Choroid plexus epithelial cell (primary cell): ENCODE measurements around the gene NME4.

Source experiments
- DNase-seq: peaks from one replicate; pipeline ENCODE4 v3.0.0-alpha.2; 2010; ENCODE audit warnings: low read depth
- H3K4me3 ChIP-seq: 2 replicates; pipeline ENCODE4 v1.5.1; 2011; ENCODE audit warnings: low read depth, mild to moderate bottlenecking, control low read depth, low read length, moderate library complexity
- TF ChIP-seq, protein P1 (sequence below): conservative IDR thresholded peaks from 2 replicates; pipeline ENCODE4 v1.5.1; 2011; ENCODE audit warnings: low read depth, mild to moderate bottlenecking, control low read depth, inconsistent platforms, low read length, moderate library complexity

The NME4 gene

DNA sequence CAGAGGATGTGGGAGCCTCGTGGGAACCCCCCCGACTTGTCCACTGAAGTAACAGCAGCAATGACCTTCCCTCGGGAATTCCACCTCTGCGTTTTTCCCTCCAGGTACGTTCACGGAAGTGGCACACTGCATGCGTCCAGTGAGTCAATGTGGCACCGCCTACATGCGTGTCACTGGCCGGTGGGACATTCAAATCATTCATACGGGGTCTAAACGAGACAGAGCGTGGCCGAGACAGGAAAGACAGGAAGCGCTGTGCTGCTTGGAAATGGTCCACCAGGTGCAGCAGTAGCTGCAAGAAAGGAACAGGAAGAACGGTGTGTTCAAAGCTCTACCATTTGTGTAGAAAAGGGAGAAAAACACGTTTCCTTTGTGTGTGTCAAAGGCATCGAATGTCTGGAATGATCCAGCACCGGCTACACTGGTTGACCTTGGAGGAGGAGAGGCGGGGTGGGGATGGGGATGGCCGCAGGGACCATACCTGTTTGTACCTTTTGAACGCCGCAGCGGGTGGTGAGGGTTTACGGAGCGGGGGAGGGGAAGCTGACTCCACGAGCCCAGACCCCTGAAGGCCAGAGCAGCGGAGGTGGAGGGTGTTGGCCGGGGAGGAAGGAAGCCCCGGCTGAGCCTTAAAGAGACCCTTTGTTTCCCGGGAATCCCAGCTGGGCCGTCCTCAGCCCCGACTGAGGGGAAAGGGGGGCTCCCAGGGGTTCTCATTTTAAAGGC lies 13.5 kb upstream of the NME4 start:
- H3K4me3 ChIP-seq: no peak overlapping the region
- no peak for DNase-seq
- TF ChIP-seq, protein P1, sequence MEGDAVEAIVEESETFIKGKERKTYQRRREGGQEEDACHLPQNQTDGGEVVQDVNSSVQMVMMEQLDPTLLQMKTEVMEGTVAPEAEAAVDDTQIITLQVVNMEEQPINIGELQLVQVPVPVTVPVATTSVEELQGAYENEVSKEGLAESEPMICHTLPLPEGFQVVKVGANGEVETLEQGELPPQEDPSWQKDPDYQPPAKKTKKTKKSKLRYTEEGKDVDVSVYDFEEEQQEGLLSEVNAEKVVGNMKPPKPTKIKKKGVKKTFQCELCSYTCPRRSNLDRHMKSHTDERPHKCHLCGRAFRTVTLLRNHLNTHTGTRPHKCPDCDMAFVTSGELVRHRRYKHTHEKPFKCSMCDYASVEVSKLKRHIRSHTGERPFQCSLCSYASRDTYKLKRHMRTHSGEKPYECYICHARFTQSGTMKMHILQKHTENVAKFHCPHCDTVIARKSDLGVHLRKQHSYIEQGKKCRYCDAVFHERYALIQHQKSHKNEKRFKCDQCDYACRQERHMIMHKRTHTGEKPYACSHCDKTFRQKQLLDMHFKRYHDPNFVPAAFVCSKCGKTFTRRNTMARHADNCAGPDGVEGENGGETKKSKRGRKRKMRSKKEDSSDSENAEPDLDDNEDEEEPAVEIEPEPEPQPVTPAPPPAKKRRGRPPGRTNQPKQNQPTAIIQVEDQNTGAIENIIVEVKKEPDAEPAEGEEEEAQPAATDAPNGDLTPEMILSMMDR: no peak

DNA sequence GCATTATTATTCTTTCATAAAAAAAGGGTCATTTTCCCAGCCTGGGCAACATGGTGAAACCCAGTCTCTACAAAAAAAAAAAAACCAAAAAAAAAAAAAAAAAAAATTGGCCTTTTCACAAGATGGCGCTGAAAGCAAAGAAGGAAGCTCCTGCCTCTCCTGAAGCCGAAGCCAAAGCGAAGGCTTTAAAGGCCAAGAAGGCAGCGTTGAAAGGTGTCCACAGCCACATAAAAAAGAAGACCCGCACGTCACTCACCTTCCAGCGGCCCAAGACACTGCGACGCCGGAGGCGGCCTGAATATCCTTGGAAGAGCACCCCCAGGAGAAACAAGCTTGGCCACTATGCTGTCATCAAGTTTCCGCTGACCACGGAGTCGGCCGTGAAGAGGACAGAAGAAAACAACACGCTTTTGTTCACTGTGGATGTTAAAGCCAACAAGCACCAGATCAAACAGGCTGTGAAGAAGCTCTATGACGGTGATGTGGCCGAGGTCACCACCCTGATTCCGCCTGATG lies 10.3 kb upstream of the NME4 start:
- DNase-seq: no peak
- TF ChIP-seq, protein P1: peak; percentile 15
- H3K4me3 ChIP-seq: no peak overlapping the region

DNA sequence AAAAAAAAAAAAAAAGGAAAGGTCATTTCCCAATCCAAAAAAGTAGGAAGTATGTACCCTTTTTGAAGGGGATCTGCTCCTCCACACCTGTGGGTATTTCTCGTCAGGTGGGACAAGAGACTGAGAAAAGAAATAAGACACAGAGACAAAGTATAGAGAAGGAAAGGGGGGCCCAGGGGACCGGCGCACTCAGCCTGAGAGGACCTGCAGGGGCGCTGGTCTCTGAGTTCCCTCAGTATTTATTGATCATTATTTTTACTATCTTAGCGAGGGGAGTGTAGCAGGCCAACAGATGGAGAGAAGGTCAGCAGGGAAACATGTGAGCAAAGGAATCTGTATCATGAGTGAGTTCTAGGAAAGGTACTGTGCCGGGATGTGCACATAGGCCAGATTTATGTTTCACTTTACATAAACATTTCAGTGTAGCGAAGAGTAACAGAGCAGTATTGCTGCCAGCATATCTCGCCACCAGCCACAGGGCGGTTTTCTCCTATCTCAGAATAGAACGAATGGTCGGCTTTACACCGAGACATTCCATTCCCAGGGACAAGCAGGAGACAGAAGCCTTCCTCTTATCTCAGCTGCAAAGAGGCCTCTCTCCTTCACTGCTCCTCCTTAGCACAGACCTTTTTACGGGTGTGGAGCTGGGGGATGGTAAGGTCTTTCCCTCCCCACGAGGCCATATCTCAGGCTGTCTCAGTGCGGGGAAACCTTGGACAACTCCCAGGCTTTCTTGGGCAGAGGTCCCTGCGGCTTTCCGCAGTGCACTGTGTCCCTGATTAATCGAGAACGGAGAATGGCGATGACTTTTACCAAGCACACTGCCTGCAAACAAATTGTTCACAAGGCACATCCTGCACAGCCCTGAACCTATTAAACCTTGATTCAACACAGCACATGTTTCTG lies 9.0 kb upstream of the NME4 start:
- peak overlapping the region; percentile 18 for H3K4me3 ChIP-seq
- TF ChIP-seq, protein P1: peak; percentile 35
- DNase-seq: peak; percentile 68

DNA sequence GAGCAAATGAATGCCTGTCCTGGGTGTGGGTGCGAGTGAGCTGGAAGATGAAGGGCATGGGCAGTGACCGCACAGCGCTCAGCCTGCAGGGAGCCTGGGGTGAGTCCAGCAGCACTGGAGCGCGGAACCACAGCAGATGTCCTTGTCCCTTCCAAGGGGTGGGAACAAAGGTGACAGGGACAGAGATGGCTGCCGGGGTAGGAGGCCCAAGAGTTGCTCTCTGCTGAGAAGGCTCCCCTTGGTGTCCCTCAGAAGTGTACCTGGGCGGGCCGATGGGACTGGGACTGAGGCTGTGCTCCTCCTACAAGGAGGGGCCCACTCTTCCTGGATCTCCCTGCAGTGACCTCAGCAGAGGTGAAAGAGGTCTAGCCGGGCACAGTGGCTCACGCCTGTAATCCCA lies 7.6 kb upstream of the NME4 start:
- TF ChIP-seq, protein P1: no peak
- DNase-seq: no peak
- no peak overlapping the region for H3K4me3 ChIP-seq

DNA sequence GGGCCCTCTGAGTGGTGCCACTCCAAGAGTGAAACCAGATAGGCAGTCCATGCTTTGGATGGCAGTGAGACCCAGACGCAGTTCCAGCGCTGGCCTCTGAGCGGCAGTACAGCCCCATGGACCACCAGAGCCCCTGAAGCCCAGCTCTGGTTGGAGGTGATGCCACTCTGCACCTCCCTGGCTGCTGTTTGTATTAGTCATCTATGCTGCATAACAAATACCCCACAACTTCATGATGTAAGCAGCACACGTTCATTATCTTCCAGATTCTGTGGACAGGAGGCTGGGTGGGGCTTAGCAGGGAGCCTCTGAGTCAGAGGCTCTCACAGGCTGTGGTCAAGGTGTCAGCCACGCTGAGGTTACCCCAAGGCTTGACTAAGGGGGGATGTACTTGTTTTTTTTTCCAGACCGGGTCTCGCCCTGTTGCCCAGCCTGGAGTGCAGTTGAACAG lies 5.1 kb upstream of the NME4 start:
- TF ChIP-seq, protein P1: peak; percentile 89
- DNase-seq: peak; percentile 85
- H3K4me3 ChIP-seq: no peak overlapping the region

DNA sequence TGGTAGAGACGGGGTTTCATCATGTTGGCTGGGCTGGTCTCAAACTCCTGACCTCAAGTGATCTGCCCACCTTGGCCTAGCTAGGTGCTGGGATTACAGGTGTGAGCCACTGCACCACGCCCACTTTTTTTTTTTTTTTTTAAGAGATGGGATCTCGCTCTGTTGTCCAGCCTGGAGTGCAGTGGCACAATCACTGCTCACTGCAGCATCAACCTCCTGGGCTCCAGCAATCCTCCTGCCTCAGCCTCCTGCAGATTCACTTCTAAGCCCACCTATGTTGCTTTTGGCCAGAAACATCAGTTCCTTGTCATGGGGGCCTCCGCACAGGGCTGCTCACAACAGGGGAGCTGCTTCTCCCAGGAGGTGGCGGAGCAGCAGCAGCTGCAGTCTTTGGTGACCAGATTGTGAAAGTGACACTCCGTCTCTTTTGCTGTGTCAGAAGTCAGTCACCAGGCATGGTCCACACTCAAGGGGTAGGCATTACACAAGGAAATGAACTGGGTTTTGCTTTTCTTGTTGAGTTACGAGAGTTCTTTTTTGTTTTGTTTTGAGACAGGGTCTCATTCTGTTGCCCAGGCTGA lies 4.5 kb upstream of the NME4 start:
- TF ChIP-seq, protein P1: no peak
- no peak for DNase-seq
- H3K4me3 ChIP-seq: no peak overlapping the region
